HG02610 (cell line): Measurements from ENCODE around the gene METTL17.

Source experiments
- ATAC-seq: cut with Tn5 transposase; IDR thresholded peaks from one replicate; pipeline ENCODE4 v1.9.1; 2021; ENCODE audit warnings: mild to moderate bottlenecking, moderate library complexity; ENCODE audit not compliant: unreplicated experiment

METTL17 gene

DNA sequence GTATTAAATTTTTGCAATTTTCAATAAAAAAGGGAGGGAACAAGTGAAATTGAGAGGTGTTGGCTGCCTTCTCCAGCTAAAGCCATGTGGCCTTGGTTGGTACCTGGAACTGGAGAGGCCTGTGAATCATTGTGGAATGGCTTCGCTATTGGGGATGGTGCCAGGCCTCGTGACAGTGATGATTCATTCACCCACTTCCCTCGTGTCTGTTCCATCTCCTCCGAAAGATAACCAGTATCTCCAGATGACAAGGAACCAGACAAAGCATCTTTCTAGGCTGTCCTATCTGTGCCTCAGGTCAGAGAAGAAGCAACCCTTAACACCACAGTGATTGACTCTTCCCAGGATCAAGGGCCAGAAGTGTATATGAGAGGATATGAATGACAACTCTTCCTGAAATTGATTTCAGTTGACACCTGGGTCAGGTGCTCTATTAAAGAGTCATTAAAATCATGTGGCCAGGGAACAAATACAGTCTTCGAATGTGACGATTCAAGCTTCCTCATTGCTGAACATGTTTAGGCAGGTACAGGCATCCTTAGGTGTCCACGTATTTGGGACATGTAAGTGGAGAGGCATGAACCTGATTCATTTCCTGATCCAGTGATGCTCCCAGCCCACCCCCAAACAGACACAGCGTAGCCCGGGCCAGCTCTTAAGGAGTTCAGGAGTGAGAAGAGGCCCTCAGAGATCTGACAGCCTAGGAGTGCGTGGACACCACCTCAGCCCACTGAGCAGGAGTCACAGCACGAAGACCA lies 52.1 kb downstream of the METTL17 start, which contains the start of gene RNASE7:
TSS of gene RNASE7 (plus strand) at position 687 of the 758 bp plus-strand sequence. CDS start 631 bp downstream, outside the sequence.
- ATAC-seq = no peak

DNA sequence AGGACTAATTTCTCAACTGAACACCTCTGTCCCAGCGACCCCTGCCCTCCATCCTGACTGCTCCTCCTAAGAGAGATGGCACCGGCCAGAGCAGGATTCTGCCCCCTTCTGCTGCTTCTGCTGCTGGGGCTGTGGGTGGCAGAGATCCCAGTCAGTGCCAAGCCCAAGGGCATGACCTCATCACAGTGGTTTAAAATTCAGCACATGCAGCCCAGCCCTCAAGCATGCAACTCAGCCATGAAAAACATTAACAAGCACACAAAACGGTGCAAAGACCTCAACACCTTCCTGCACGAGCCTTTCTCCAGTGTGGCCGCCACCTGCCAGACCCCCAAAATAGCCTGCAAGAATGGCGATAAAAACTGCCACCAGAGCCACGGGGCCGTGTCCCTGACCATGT lies 53.1 kb downstream of the METTL17 start:
- no peak for ATAC-seq

DNA sequence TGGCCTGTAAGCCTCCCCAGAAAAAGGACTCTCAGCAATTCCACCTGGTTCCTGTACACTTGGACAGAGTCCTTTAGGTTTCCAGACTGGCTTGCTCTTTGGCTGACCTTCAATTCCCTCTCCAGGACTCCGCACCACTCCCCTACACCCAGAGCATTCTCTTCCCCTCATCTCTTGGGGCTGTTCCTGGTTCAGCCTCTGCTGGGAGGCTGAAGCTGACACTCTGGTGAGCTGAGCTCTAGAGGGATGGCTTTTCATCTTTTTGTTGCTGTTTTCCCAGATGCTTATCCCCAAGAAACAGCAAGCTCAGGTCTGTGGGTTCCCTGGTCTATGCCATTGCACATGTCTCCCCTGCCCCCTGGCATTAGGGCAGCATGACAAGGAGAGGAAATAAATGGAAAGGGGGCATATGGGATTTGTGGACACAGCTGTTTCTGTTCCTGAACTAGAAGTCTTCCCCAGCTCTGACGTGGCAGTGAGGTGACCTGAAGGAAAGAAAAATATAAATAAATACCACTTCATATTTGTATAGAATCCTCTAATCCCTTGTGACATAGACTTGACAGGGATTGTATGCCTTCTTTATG lies 53.7 kb downstream of the METTL17 start:
- no peak for ATAC-seq

DNA sequence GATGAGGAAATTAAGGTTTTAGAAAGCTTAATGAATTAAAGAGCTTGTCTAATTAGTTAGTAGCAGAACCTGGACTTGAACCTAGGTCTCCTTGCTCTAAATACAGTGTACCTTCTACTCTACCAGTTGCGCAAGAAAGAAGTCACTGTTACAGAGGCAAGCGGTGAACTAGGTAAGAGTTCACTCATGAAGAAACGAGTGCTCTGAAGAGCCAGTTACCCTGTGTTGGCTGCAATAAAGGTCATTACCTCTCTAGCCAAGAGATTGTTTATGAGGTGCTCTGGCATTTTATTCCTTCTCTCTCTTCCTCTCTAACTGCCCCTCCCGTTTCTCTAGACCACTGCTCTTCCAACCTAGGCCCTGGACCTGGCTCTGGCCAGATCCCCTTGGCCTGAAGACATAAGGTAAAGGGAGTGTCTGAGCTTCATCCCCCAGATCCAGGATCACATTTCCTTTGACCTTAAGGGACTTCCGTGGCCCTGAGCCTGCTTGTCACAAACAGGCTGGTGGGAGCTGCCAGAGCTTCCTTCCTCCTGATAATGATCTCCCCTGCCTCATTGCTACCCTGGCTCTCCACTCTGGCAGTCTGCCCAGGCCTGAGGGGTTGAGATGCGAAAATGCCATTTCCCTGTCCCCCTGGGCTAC lies 54.3 kb downstream of the METTL17 start:
- no peak for ATAC-seq
